ENCODE results near the gene TFEB.

GRCh38 chr6:41723530-41724227 lies 11.7 kb downstream of the TFEB start:
- TF ChIP-seq, protein P1, sequence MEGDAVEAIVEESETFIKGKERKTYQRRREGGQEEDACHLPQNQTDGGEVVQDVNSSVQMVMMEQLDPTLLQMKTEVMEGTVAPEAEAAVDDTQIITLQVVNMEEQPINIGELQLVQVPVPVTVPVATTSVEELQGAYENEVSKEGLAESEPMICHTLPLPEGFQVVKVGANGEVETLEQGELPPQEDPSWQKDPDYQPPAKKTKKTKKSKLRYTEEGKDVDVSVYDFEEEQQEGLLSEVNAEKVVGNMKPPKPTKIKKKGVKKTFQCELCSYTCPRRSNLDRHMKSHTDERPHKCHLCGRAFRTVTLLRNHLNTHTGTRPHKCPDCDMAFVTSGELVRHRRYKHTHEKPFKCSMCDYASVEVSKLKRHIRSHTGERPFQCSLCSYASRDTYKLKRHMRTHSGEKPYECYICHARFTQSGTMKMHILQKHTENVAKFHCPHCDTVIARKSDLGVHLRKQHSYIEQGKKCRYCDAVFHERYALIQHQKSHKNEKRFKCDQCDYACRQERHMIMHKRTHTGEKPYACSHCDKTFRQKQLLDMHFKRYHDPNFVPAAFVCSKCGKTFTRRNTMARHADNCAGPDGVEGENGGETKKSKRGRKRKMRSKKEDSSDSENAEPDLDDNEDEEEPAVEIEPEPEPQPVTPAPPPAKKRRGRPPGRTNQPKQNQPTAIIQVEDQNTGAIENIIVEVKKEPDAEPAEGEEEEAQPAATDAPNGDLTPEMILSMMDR (IDR thresholded peaks at IDR 0.05), result no peak
- TF ChIP-seq POLR2A (IDR thresholded peaks at IDR 0.05) (no peak), POLR2AphosphoS5 (IDR thresholded peaks at IDR 0.05) (peak in 2 of 3 donors; percentile 35 to 47)
